K562 (cell line): ENCODE data around the gene RNF217. TPM values are rescaled to one million over a fixed set of nuclear protein-coding genes. Genes with fewer than 3 reads are reported as not detected.

Experiments
- ATAC-seq: fragments of 200-7000 bp; cut with Tn5 transposase; 3 replicates; pipeline ENCODE4 v1.9.1; 2020; ENCODE audit warnings: moderate library complexity
- BruUV-seq: library from RNA; stranded (reverse); fragments of 400-500 nt; replicated peaks from 2 replicates; lab custom pipeline; 2021; lab: Mats Ljungman, UMichigan
- CTCF ChIA-PET: fragments of 300-600 bp; formaldehyde crosslinking; extraction: SDS; loops from one replicate; lab custom pipeline; 2021; ENCODE audit warnings: low intra/inter-chr PET ratio; lab: Yijun Ruan, JAX
- POLR2A ChIA-PET: fragments of 300-600, 350-650 bp; sonication (Branson Sonifier 250); formaldehyde crosslinking; extraction: SDS; loops from one replicate; lab custom pipeline; 2021; ENCODE audit warnings: antibody characterized with exemption, inconsistent platforms; lab: Yijun Ruan, JAX
- DNase-seq, 4 experiments: peaks; one replicate each; pipeline versions ENCODE4 v3.0.0 to v3.0.0-alpha.2; 2011 to 2018; ENCODE audit warnings: low spot score in 3 of 4, mixed read lengths in 3 of 4; ENCODE audit errors: extremely low read depth in 1 of 4
- FAIRE-seq: peaks from 2 replicates; lab custom pipeline; 2011; peaks lifted over from hg19 to GRCh38; lab: Jason Lieb, UNC
- H2AFZ ChIP-seq: 2 replicates; pipeline ENCODE4 v1.6.0; 2011; ENCODE audit warnings: low read depth, low read length, control low read depth, inconsistent platforms
- H3K27ac ChIP-seq: fragments of 200-600 bp; 3 replicates; pipeline ENCODE4 v1.8.0; 2011; ENCODE audit warnings: low read depth, mild to moderate bottlenecking, control low read depth, inconsistent platforms, low read length, moderate library complexity, mixed read lengths; ENCODE audit errors: extremely low read depth
- H3K27me3 ChIP-seq, 2 experiments: fragments of 300-600 bp in 1 of 2; 2 replicates in 1 of 2; 3 replicates in 1 of 2; pipeline versions ENCODE4 v1.6.0 to v1.8.0; 2011; ENCODE audit warnings: inconsistent platforms in 2 of 2, low read length in 2 of 2, mild to moderate bottlenecking in 1 of 2, mixed read lengths in 1 of 2, moderate library complexity in 1 of 2; ENCODE audit not compliant: control insufficient read depth in 2 of 2, insufficient read depth in 2 of 2
- H3K36me3 ChIP-seq: fragments of 300-600 bp; 3 replicates; pipeline ENCODE4 v1.8.0; 2011; ENCODE audit warnings: mild to moderate bottlenecking, low read length, inconsistent platforms; ENCODE audit not compliant: control insufficient read depth, insufficient read depth
- H3K4me1 ChIP-seq, 2 experiments: fragments of 200-600 bp in 1 of 2; replicated peaks in 1 of 2; 2 replicates in 1 of 2; 3 replicates in 1 of 2; pipeline versions ENCODE4 v1.5.1 to v1.8.0; 2011; ENCODE audit warnings: inconsistent platforms in 2 of 2, low read length in 2 of 2, mild to moderate bottlenecking in 1 of 2, mixed read lengths in 1 of 2, moderate library complexity in 1 of 2; ENCODE audit not compliant: control insufficient read depth in 2 of 2, insufficient read depth in 2 of 2
- H3K4me2 ChIP-seq: 2 replicates; pipeline ENCODE4 v1.6.1; 2011; ENCODE audit warnings: low read length, control low read depth, inconsistent platforms, mixed read lengths; ENCODE audit not compliant: insufficient read depth
- H3K4me3 ChIP-seq: fragments of 200-600 bp; sonication (generic), shearing (Covaris generic); 2 replicates; pipeline ENCODE4 v1.5.1; 2016; ENCODE audit warnings: control low read depth, inconsistent platforms
- H3K79me2 ChIP-seq: fragments of 200-600 bp; 3 replicates; pipeline ENCODE4 v1.8.0; 2011; ENCODE audit warnings: low read length, inconsistent platforms; ENCODE audit not compliant: control insufficient read depth, insufficient read depth
- H3K9ac ChIP-seq, 2 experiments: 2 replicates each; pipeline versions ENCODE4 v1.6.0 to v1.6.1; 2011; ENCODE audit warnings: low read depth in 2 of 2, low read length in 2 of 2, control low read depth in 1 of 2, inconsistent platforms in 1 of 2, mild to moderate bottlenecking in 1 of 2, mixed read lengths in 1 of 2; ENCODE audit not compliant: insufficient read depth in 1 of 2
- H3K9me1 ChIP-seq: one replicate; pipeline ENCODE4 v1.6.0; 2011; ENCODE audit warnings: inconsistent platforms, mild to moderate bottlenecking, low read length, moderate library complexity; ENCODE audit not compliant: control insufficient read depth, insufficient read depth
- H3K9me3 ChIP-seq: replicated peaks from 2 replicates; pipeline ENCODE4 v1.5.1; 2011; ENCODE audit warnings: low read depth, low read length, inconsistent platforms; ENCODE audit not compliant: control insufficient read depth, insufficient read depth
- H4K20me1 ChIP-seq: replicated peaks from 2 replicates; pipeline ENCODE4 v1.6.1; 2011; ENCODE audit warnings: low read length, inconsistent platforms, mixed read lengths; ENCODE audit not compliant: control insufficient read depth, insufficient read depth
- C11orf30 ChIP-seq: fragments of 450-650 bp; IDR thresholded peaks from 2 replicates; pipeline ENCODE4 v1.6.1; 2016; ENCODE audit warnings: low read depth, mild to moderate bottlenecking
- CEBPB ChIP-seq: fragments of 450-650 bp; IDR thresholded peaks from 2 replicates; pipeline ENCODE4 v1.6.1; 2016; ENCODE audit warnings: missing genetic modification characterization, missing compliant biosample characterization
- CEBPG ChIP-seq, 3 experiments: fragments of 200-800 bp in 1 of 3; sonication (Bioruptor generic) in 1 of 3; sonication (generic) in 1 of 3; formaldehyde crosslinking in 1 of 3; IDR thresholded peaks in 2 of 3; conservative IDR thresholded peaks in 1 of 3; 2 replicates each; pipeline versions ENCODE4 v1.6.1 to v1.8.0; 2016 to 2022; ENCODE audit warnings: missing compliant biosample characterization in 2 of 3, missing genetic modification characterization in 2 of 3, mild to moderate bottlenecking in 1 of 3, missing genetic modification reagents in 1 of 3
- SFPQ ChIP-seq: fragments of 200-400 bp; formaldehyde crosslinking; IDR thresholded peaks from 2 replicates; pipeline ENCODE4 v1.6.1; 2017; ENCODE audit warnings: mild to moderate bottlenecking, low read depth, low read length, moderate library complexity
- ZNF316 ChIP-seq: fragments of 450-650 bp; IDR thresholded peaks from 2 replicates; pipeline ENCODE4 v1.6.1; 2016
- ZNF444 ChIP-seq: fragments of 250-450 bp; sonication (Bioruptor Pico); IDR thresholded peaks from 2 replicates; pipeline ENCODE4 v1.4.0; 2020; ENCODE audit warnings: mild to moderate bottlenecking, moderate library complexity
- ZNF57 ChIP-seq: fragments of 450-650 bp; formaldehyde crosslinking; IDR thresholded peaks from 2 replicates; pipeline ENCODE4 v1.4.0; 2020; ENCODE audit warnings: mild to moderate bottlenecking, moderate library complexity
- WGBS: fragments of 100-300 bp; shearing (Covaris generic); methylation state at CpG from one replicate; pipeline ENCODE4 v1.1.6; 2016; ENCODE audit warnings: low coverage, mixed read lengths; ENCODE audit not compliant: insufficient coverage; ENCODE audit errors: missing lambda C conversion rate; 5-methylcytosine and 5-hydroxymethylcytosine counted together
- in situ Hi-C: fragments of 300-500 bp; cut with MboI; formaldehyde crosslinking; loops from 4 replicates; pipeline ENCODE4 v1.15.0; 2018; ENCODE audit warnings: inconsistent platforms, mixed read lengths
- intact Hi-C: fragments of 100-400 bp; cut with micrococcal nuclease; formaldehyde crosslinking; loops from 2 replicates; pipeline ENCODE4 v1.14.2; 2022
- polyA plus RNA-seq, 8 experiments: library from polyadenylated mRNA; depleted of rRNA in 4 of 8; stranded (reverse) in 5 of 8; unstranded in 3 of 8; fragments of >200 nt; fragmentation: Nextera tagmentation in 2 of 8; fragmentation: Illumina TruSeq in 1 of 8; extraction: Ambion mirVana in 2 of 8; extraction: Trizol in 1 of 8; gene quantifications; 2 replicates each; pipeline versions ENCODE4 v1.2.1 to v1.2.3, GENCODE V29; 2011 to 2014; ENCODE audit warnings: inconsistent platforms in 1 of 8, missing spikeins in 1 of 8
- total RNA-seq, 7 experiments: library from RNA; depleted of rRNA in 6 of 7; stranded (reverse); fragments of >200 nt in 6 of 7; fragmentation: Illumina TruSeq in 2 of 7; extraction: Trizol in 2 of 7; gene quantifications; 2 replicates each; pipeline versions ENCODE4 v1.2.1 to v1.2.3, GENCODE V29; 2011 to 2021; ENCODE audit warnings: low replicate concordance in 1 of 7

RNF217 gene
- total and polyA plus RNA-seq, 9 of the 15 experiments (the other 6 are each of a cell fraction or from before 2014, with no cell fraction given): 2.9 to 25.6 (median 12.0) TPM

GRCh38 chr6:125009578-125009977 lies 47.3 kb downstream of the RNF217 start:
- H3K4me2 ChIP-seq: no peak overlapping the region
- no peaks in the 10 kb centered on the region for H3K9me1 ChIP-seq
- peaks cover 0 to 20% of the 10 kb centered on the region in 2 experiments; a peak in 3 of 5 replicates for H3K4me1 ChIP-seq
- no peaks in the 10 kb centered on the region for H4K20me1 ChIP-seq
- H3K9ac ChIP-seq: no peak overlapping the region
- H3K27ac ChIP-seq: no peak overlapping the region
- TF ChIP-seq CEBPB (tag) (0 out of 2 replicates have a peak, but pooled peaks have one; percentile 49), CEBPG (CRISPR knock-in tag; IDR thresholded peaks at IDR 0.05) (no peak), CEBPG (tag; conservative IDR thresholded peaks at IDR 0.05 in 1 of 2, IDR thresholded peaks at IDR 0.05 in 1 of 2) (0 out of 4 replicates have a peak, but pooled peaks of 1 of the 2 experiments have one; percentile 37), SFPQ (no peak), C11orf30 (0 out of 2 replicates have a peak, but pooled peaks have one; percentile 8), ZNF316 (peak; percentile 59), ZNF444 (CRISPR knock-in tag) (no peak), ZNF57 (no peak)
- WGBS: 53% methylated on average over 4 of the region's 4 CpGs
- H3K9me3 ChIP-seq: peaks cover 5% of the 10 kb centered on the region
- no peaks in the 10 kb centered on the region for H3K27me3 ChIP-seq
- in situ Hi-C loops (no loop called here), intact Hi-C loops (no loop called here)
- CTCF ChIA-PET: no interaction called here
- ATAC-seq (no peak), DNase-seq (no peak), FAIRE-seq (no peak)
- peaks cover 27% of the 10 kb centered on the region for H3K36me3 ChIP-seq
- BruUV-seq: no TSS peak
- H3K79me2 ChIP-seq: peaks cover 45% of the 10 kb centered on the region
- no peak overlapping the region for H3K4me3 ChIP-seq
- POLR2A ChIA-PET: interaction anchor here (0.6 to 0.7 kb wide), 3 partner anchors 47 to 196 kb away, joined by 3 to 5 read pairs (median 3); partner anchors contain the start of gene RNF217
- H2AFZ ChIP-seq: no peak overlapping the region
